GM12872 (cell line): ENCODE data around the gene PRTG.
A peak's percentile ranks its signal among the peaks of the same experiment; 100 is the strongest.

ENCODE experiments used
- TF ChIP-seq, protein P1 (sequence below): IDR thresholded peaks from 3 replicates; pipeline ENCODE4 v1.5.1; 2011; ENCODE audit warnings: low read depth, mild to moderate bottlenecking, low read length, moderate library complexity; ENCODE audit not compliant: insufficient read depth

PRTG gene, protein sequence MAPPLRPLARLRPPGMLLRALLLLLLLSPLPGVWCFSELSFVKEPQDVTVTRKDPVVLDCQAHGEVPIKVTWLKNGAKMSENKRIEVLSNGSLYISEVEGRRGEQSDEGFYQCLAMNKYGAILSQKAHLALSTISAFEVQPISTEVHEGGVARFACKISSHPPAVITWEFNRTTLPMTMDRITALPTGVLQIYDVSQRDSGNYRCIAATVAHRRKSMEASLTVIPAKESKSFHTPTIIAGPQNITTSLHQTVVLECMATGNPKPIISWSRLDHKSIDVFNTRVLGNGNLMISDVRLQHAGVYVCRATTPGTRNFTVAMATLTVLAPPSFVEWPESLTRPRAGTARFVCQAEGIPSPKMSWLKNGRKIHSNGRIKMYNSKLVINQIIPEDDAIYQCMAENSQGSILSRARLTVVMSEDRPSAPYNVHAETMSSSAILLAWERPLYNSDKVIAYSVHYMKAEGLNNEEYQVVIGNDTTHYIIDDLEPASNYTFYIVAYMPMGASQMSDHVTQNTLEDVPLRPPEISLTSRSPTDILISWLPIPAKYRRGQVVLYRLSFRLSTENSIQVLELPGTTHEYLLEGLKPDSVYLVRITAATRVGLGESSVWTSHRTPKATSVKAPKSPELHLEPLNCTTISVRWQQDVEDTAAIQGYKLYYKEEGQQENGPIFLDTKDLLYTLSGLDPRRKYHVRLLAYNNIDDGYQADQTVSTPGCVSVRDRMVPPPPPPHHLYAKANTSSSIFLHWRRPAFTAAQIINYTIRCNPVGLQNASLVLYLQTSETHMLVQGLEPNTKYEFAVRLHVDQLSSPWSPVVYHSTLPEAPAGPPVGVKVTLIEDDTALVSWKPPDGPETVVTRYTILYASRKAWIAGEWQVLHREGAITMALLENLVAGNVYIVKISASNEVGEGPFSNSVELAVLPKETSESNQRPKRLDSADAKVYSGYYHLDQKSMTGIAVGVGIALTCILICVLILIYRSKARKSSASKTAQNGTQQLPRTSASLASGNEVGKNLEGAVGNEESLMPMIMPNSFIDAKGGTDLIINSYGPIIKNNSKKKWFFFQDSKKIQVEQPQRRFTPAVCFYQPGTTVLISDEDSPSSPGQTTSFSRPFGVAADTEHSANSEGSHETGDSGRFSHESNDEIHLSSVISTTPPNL

DNA sequence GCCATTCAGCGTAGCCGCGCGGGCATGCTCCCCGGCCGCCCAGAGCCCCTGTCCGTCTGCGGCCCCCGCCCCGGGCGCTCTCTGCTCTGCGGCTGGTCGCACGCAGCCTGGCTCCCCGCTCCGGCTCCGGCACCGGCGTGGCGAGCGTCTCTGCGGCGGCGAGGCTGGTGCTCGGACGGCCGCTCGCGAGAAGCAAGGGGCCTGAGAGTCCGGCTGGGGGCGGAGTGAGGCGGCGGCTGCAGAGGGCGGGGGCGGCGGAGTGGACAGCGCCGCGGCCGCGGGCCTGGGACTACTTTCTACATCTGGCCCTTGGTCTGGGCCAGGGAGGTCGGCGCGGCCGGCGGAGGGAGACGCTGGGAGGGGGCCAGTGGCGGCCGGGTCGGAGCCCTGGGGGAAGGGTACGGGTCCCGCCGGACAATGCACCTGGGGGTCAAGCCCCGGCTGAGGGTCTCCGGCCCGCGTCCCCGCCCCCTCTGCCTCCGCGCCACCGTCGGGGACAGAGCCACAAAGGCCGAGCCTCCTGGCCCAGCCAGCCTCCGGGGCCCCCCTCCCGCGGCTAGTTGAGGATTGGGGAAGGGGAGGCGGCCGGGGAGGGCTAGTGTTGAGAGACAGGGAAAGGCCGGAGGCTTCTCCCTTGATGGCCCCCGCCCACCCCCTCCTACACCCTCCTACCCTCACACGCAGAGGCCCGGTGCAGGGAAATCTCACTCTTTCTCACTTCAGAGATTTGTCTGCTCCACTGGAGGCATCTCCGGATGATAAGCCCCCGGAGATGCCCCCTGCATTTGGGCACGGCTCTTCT, at the start of gene PRTG:
Gene PRTG, minus strand, starts transcription at position 226 of the 802 bp plus-strand sequence. Its CDS starts 221 bp downstream, at position 5.
- TF ChIP-seq, protein P1, sequence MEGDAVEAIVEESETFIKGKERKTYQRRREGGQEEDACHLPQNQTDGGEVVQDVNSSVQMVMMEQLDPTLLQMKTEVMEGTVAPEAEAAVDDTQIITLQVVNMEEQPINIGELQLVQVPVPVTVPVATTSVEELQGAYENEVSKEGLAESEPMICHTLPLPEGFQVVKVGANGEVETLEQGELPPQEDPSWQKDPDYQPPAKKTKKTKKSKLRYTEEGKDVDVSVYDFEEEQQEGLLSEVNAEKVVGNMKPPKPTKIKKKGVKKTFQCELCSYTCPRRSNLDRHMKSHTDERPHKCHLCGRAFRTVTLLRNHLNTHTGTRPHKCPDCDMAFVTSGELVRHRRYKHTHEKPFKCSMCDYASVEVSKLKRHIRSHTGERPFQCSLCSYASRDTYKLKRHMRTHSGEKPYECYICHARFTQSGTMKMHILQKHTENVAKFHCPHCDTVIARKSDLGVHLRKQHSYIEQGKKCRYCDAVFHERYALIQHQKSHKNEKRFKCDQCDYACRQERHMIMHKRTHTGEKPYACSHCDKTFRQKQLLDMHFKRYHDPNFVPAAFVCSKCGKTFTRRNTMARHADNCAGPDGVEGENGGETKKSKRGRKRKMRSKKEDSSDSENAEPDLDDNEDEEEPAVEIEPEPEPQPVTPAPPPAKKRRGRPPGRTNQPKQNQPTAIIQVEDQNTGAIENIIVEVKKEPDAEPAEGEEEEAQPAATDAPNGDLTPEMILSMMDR: no peak

DNA sequence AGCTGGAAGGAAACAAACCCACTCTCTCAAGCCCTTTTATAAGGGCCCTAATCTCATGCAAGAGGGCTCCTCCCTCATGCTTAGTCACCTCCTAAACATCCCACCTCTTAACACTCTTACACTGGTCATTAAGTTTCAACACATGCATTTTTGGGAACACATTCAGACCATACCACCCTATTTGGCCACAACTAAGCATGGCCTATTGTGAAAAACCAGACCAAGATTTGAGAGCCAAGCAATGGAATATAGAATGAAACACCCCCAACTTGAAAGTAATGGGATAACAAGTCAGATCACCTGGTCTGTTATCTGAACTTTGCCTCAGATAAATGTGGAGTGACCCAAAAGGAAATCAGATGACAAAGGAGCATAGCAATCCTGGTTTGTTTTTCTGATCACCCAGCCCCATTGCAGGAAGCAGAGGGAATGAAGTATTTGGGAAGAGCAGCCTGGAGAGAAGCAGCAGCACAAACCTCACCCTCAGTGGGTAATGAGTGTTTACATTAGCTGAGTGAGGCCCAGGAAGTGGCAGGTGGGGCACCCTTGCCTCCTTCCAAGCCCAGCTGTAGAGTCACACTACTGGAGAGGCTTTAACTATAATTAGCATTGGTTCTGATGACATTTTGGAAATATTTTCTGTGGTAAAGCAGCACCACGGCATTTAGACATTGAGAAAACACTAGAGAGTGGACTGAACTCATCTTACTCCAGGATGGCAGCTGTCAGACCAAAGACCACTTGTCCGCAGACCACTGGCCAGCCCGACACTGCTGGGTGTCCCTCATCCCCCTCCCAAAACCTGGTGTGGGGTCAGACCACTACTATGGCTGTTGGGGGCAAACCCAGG, 48.8 kb upstream of the PRTG start:
- TF ChIP-seq, protein P1: no peak

DNA sequence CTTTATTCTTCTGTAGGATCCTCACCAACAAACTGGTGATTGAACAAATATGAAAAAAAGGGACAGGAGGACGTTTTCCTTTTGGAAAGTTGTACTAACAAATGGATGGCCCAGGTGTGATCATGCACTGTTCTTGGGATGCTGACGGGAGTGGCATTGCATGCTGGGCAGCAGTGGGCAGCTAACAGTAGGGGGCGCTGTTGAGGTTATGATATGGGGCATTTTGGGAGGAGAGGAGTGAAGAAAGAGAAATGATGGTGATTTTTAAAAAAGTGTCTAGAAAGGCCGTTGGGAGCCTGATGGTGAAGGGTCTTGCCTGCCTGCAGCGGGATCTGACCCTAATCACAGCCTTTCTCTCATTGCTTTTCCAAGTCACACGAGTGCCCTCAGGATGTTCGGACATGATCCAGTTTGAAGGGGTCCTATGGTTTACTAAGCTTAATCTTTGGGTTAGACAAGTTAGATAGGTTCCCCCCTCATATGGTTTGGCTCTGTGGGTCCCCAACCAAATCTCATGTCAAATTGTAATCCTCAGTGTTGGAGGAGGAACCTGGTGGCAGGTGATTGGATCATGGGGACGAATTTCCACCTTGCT, 46.2 kb upstream of the PRTG start:
- TF ChIP-seq, protein P1: peak; percentile 84

DNA sequence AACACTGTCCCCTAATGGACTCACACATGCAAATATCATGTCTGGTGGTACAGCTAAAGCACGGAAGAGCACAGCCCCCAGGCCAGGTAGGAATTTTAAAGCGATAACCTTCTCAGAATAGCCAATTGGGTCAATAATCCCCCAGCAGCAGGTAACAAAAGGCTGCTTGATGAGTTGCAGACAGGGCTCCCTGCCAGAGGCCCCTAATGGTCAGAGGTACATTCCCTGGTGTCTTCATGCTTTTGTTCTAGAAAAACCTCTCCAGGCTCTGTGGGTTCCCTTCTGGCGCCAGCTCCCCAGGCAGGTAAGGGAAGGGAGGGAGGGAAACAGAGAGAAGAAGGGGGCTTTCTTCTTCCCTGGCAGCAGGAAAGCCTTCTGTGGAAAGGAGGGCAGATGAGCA, 43.4 kb upstream of the PRTG start:
- TF ChIP-seq, protein P1: no peak

DNA sequence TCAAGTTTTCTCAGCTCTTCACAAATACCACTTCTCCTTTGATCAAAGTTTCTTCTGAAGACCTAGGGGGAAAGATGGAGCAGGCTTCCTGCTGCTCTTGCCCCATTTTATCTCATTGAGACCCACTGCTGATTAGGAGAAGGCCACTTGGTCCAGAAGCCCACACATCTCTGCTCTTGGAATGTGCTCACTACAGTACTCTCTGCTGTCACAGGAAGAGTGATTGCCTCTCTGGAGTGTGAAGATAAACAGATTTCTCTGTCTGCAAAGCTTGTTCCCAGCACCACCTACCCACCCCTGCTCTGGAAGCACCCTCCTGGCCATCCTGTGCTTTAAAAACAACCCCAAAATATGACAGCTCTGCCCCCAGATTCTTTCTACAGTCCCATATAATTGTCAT, 41.3 kb upstream of the PRTG start:
- TF ChIP-seq, protein P1: no peak

DNA sequence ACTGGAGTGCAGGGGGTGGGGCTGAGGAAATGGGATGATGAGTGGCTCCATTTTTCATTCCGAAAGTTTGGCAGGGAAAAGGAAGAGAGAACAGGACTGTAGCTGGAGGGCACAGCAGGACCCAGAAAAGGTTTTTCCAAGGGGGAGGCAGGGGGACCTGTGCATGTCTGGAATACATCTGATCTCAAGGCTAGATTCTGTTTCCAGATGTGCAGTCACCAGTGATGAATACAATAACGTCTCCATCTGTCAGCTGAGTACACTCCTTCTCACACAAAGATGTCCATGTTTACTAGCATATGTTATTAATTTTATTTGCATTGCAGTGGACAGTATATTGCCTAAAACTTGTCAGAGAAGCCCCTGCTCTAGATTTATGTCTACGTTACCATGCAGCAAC, 39.9 kb upstream of the PRTG start:
- TF ChIP-seq, protein P1: no peak
